Glomerular visceral epithelial cell (primary cell): ENCODE results near the gene RFWD3.

ENCODE experiments used
- DNase-seq: peaks from one replicate; pipeline ENCODE4 v3.0.0-alpha.2; 2016; ENCODE audit errors: extremely low spot score

Gene RFWD3

GRCh38 chr16:74578433-74578832 is 88.2 kb downstream of the RFWD3 start:
- DNase-seq, result no peak

GRCh38 chr16:74577882-74578366 is 88.8 kb downstream of the RFWD3 start:
- no peak for DNase-seq

GRCh38 chr16:74575807-74576643 is 90.7 kb downstream of the RFWD3 start:
- DNase-seq, result peak; percentile 15

GRCh38 chr16:74575175-74575806 is 91.4 kb downstream of the RFWD3 start:
- no peak for DNase-seq

- no peak for DNase-seq
Observed at GRCh38 chr16:74574146-74574545, 92.5 kb downstream of the RFWD3 start.

GRCh38 chr16:74573622-74574021 is 93.1 kb downstream of the RFWD3 start:
- DNase-seq, result no peak
